Kidney (tissue), 14 donors: ENCODE data around the gene PCNX2. TPM values are rescaled to one million over a fixed set of nuclear protein-coding genes. Genes with fewer than 3 reads are reported as not detected.
"Not testable (repeated sequence)": the region's sequence is repeated elsewhere in the genome, so short reads cannot be mapped to it uniquely, and the experiment has no call there.

Experiments used
- DNase-seq, 5 donors: peaks; one replicate each; pipeline ENCODE4 v3.0.0-alpha.2; 2013 to 2020
- FAIRE-seq: peaks from 2 replicates; lab custom pipeline; 2012; peaks lifted over from hg19 to GRCh38; lab: Jason Lieb, UNC
- H3K27ac ChIP-seq, 2 donors: one replicate each; pipeline ENCODE4 v1.7.0; 2013; ENCODE audit warnings: low read depth in 2 of 2, low read length in 2 of 2, inconsistent platforms in 1 of 2
- H3K27me3 ChIP-seq: one replicate; pipeline ENCODE4 v1.7.1; 2013; ENCODE audit warnings: low read length, inconsistent platforms; ENCODE audit not compliant: control insufficient read depth, insufficient read depth
- H3K36me3 ChIP-seq, 3 donors: one replicate each; pipeline versions ENCODE4 v1.7.0 to v1.7.1; 2013; ENCODE audit warnings: low read length in 3 of 3, control low read depth in 1 of 3, inconsistent platforms in 1 of 3; ENCODE audit not compliant: insufficient read depth in 3 of 3, control insufficient read depth in 2 of 3
- H3K4me1 ChIP-seq, 3 donors: one replicate each; pipeline versions ENCODE4 v1.7.0 to v1.7.1; 2013; ENCODE audit warnings: low read length in 3 of 3, inconsistent platforms in 1 of 3, low read depth in 1 of 3; ENCODE audit not compliant: control insufficient read depth in 2 of 3, insufficient read depth in 2 of 3
- H3K4me3 ChIP-seq, 3 donors: one replicate each; pipeline versions ENCODE4 v1.7.0 to v1.8.1; 2013; ENCODE audit warnings: low read length in 3 of 3, control low read depth in 1 of 3, inconsistent platforms in 1 of 3
- H3K9ac ChIP-seq, 3 donors: one replicate each; pipeline versions ENCODE4 v1.7.0 to v1.7.1; 2013; ENCODE audit warnings: low read length in 3 of 3, control low read depth in 1 of 3, inconsistent platforms in 1 of 3
- H3K9me3 ChIP-seq, 3 donors: one replicate each; pipeline versions ENCODE4 v1.7.0 to v1.7.1; 2013; ENCODE audit warnings: low read length in 3 of 3, control low read depth in 1 of 3, inconsistent platforms in 1 of 3; ENCODE audit not compliant: control insufficient read depth in 2 of 3, insufficient read depth in 1 of 3
- intact Hi-C: fragments of 100-400 bp; cut with DNase I; formaldehyde crosslinking; loops from one replicate; pipeline ENCODE4 v1.11.1; 2022
- polyA plus RNA-seq: library from polyadenylated mRNA; stranded (reverse); fragments of 350-450 nt; fragmentation: Illumina TruSeq; extraction: RNeasy Lipid Tissue Mini Kit (QIAGEN cat#74804); gene quantifications from one replicate; pipeline ENCODE4 v1.2.3, GENCODE V29; 2014; ENCODE audit warnings: low read depth, low replicate concordance; ENCODE audit not compliant: insufficient read depth
- total RNA-seq: library from RNA; stranded (reverse); fragmentation: NEBNext Ultra II Directional; extraction: Animal tissue kit (Norgen Biotek cat#: 25700); gene quantifications from one replicate; pipeline ENCODE4 v1.2.1, GENCODE V29; 2021
- TF ChIP-seq, protein P1 (sequence below): IDR thresholded peaks from 3 replicates; pipeline ENCODE4 v1.5.1; 2012; ENCODE audit warnings: mild to moderate bottlenecking, moderate library complexity, borderline replicate concordance; ENCODE audit not compliant: insufficient read depth; ENCODE audit errors: extremely low read depth
- donor health status: control.
- donor health status: control.
- donor health status: control.
- donor health status: control.
- donor health status: control.
- donor health status: DM: yes; HTN: yes; CAD: no.
- donor health status: Normal renal cell carcinoma (clear cell type).

PCNX2 gene
- total and polyA plus RNA-seq, 2 donors from 2014 or later: 5.2 to 29.2 TPM

DNA sequence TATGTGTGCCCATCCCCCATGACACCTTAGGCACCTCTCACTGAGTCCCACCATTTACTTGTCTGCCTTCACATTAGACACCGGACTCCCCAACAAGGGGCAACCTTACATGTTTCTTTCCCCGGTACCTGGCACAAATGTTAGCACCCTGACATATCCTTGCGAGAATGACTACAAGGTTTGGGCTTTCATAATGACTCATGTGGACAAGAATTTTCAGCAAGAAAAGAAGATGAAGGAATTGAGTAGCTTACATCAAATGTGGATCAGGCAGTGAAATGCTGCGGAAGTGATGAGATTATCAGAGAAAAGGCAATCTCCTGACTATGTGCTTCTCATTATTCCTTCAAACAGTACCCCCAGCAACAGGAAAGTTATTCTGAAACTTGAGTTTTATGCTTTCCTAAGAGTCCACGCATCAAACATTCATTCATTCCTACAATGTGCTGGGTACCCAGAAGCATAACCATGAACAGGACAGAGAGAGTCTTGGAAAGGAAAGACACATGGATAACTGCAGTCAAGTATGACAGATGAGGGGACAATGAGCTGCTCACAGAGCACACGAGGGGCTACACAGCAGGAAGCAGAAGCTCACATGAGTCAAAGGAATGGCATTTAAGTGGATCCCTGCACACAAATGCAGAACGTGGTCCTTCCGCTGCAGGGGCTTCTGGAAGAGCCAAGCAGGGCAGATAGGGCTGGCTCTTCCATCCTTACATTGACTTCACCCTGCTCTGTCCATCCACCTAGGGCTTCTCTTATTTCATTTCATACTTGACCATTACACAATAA lies 112.1 kb downstream of the PCNX2 start:
- H3K27ac ChIP-seq: no peak overlapping the region
- H3K36me3 ChIP-seq: no peaks in the 10 kb centered on the region
- H3K9ac ChIP-seq: no peak overlapping the region
- TF ChIP-seq, protein P1, sequence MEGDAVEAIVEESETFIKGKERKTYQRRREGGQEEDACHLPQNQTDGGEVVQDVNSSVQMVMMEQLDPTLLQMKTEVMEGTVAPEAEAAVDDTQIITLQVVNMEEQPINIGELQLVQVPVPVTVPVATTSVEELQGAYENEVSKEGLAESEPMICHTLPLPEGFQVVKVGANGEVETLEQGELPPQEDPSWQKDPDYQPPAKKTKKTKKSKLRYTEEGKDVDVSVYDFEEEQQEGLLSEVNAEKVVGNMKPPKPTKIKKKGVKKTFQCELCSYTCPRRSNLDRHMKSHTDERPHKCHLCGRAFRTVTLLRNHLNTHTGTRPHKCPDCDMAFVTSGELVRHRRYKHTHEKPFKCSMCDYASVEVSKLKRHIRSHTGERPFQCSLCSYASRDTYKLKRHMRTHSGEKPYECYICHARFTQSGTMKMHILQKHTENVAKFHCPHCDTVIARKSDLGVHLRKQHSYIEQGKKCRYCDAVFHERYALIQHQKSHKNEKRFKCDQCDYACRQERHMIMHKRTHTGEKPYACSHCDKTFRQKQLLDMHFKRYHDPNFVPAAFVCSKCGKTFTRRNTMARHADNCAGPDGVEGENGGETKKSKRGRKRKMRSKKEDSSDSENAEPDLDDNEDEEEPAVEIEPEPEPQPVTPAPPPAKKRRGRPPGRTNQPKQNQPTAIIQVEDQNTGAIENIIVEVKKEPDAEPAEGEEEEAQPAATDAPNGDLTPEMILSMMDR: no peak
- H3K4me3 ChIP-seq: no peak overlapping the region
- no peaks in the 10 kb centered on the region for H3K9me3 ChIP-seq
- intact Hi-C loops: no loop called here
- DNase-seq (no peak), FAIRE-seq (no peak)
- no peaks in the 10 kb centered on the region for H3K27me3 ChIP-seq
- no peaks in the 10 kb centered on the region for H3K4me1 ChIP-seq

DNA sequence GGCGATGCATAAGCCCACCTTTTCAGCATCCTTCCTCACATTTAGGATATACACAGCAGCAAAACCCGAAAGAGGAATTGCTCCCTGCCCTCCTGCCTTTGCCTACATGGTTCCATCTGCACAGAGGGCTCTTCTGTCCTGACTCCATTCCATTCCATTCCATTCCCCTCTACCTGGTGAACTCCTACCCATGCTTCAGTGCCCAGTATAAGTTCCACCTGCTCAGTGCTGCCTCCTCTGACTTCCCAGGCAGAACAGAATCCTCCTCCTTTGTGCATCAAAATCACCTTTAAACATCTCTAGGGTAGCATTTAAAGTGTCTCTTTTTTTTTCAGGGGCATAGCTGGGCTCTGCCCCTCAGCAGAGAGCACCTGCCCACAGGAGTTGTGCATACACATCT lies 112.9 kb downstream of the PCNX2 start:
- Histone ChIP-seq H3K9me3 (peaks cover 0 to 1% (median under 1%) of the 10 kb centered on the region in 3 donors), H3K27ac (no peak overlapping the region), H3K4me1 (no peaks in the 10 kb centered on the region), H3K4me3 (no peak overlapping the region), H3K9ac (no peak overlapping the region), H3K36me3 (peaks cover 0 to under 1% (median under 1%) of the 10 kb centered on the region in 3 donors), H3K27me3 (no peaks in the 10 kb centered on the region)
- TF ChIP-seq, protein P1: no peak
- FAIRE-seq (no peak), DNase-seq (no peak)
- intact Hi-C loops: no loop called here

- H3K9me3 ChIP-seq: peaks cover 0 to 2% (median 2%) of the 10 kb centered on the region in 3 donors
- no peak for DNase-seq
- H3K27me3 ChIP-seq: no peaks in the 10 kb centered on the region
- TF ChIP-seq, protein P1: no peak
- no peaks in the 10 kb centered on the region for H3K4me1 ChIP-seq
- no peak for FAIRE-seq
- H3K4me3 ChIP-seq: no peak overlapping the region
- no peak overlapping the region for H3K27ac ChIP-seq
- H3K9ac ChIP-seq: no peak overlapping the region
- intact Hi-C loops: no loop called here
- peaks cover 0 to 3% (median 2%) of the 10 kb centered on the region in 3 donors for H3K36me3 ChIP-seq
Measured at GRCh38 chr1:233180641-233181364, 114.7 kb downstream of the PCNX2 start.

DNA sequence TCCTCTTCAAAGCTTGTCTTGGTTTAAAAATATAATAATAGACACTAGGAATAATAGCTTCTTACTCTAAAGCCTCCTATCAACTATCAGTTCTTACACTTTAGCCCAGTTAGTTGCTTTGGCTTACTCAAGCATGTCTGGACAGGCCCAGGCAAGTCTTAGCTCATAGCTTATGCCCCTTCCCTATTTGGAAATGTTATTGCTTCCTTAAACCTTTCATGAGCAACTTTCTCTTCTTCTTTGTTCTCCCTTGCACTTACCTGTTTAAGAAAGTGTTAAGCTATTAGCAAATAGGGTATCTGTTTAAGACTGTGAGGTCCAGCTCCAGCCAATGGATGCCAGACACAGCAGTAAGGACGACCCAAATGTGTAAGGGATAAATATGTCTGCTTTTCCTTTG lies 115.9 kb downstream of the PCNX2 start:
- H3K9me3 ChIP-seq, intact Hi-C loops, H3K4me1 ChIP-seq, H3K4me3 ChIP-seq, DNase-seq, H3K27ac ChIP-seq, H3K27me3 ChIP-seq, H3K9ac ChIP-seq, FAIRE-seq, H3K36me3 ChIP-seq: not testable (repeated sequence)
